GM21526 (cell line): ENCODE measurements around the gene OAT.

Source experiments
- ATAC-seq: cut with Tn5 transposase; IDR thresholded peaks from one replicate; pipeline ENCODE4 v1.9.1; 2021; ENCODE audit warnings: moderate library complexity; ENCODE audit not compliant: unreplicated experiment, low FRiP score

OAT gene

DNA sequence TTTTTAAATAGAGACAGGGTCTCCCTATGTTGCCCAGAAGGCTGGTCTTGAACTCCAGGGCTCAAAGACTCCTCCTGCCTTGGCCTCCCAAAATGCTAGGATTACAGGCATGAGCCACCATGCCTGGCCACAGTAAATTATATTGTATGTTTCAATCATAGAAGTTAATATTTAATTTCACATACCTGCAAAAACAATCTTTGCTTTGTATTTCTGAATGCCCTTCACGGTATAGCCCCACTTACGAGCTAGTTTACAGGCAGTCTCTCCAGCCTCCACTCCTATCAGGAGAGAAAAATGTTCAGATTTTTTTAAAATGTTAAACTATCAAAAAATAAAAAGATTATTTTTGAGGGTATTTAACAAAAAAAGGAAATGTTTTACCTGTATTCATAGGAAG, 10.4 kb downstream of the OAT start:
- no peak for ATAC-seq

DNA sequence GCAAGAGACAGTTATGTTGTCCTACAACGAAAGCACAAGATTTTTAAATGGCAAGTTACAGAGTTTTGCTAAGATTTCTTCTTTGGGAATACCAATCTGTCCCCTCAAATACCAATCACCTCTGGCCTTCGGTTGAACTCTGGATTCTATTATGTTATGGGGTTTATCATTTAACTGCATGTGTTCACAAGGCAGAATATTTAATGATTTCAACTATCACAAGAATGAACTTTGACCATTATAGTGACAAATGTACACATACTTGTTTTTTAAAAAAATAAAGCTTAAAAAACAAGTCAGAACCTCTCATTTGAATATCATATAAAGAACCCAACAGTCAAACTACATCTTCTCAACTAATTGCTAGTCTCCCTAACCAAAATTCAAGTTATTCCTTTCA, 11.3 kb downstream of the OAT start:
- ATAC-seq = no peak

DNA sequence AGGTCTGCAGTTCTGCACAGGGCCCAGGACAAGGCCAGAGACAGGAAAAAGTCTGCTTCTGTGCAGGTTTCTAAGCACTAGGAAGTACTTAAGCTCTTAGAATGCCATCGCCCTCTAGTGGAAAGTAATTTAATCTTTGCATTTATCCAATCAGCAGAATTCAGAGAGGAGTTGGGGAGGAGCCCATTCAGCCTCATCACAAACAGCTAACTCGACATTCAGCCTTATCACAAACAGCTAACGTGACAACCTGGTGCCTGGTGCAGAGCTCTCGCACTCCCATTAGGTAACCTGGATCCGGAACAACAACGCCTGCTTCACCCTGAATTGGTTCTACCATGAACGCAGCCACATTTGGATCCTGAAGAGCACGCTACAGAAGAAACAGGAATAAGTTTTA, 15.2 kb downstream of the OAT start:
- peak; percentile 85 for ATAC-seq

DNA sequence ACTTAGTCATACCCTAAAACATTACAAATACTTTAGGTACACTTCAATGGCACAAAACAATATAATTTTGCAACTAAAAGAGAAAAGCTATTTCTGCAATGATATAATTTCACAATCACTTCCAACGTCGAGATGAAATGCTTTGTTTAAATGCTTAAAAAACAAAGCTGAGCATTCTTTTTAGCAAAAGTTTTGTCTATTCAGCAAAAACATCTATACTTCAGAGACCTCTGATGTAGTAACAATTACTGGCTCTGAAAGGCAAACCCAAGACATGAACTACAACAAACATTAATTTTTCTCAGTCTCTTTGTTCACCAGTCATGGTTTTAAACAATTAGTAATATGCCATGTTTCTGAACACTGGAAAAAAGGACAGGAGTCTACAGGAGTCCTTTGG, 16.4 kb downstream of the OAT start:
- ATAC-seq = no peak

DNA sequence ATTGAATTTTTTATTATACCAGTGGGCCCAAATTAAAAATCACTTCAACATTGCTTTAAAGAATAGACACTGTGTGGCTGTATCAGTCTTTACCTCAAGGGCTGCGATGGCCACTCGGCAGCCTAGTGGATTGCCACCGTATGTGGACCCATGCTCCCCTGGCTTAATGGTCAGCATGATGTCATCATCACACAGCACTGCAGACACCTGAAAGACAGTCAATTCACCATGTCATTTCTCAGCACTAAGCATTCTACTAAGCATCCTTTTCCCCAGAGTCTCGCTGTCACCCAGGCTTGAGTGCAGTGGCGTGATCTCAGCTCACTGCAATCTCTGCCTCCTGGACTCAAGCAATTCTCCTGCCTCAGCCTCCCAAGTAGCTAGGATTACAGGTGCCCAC, 17.1 kb downstream of the OAT start:
- no peak for ATAC-seq

DNA sequence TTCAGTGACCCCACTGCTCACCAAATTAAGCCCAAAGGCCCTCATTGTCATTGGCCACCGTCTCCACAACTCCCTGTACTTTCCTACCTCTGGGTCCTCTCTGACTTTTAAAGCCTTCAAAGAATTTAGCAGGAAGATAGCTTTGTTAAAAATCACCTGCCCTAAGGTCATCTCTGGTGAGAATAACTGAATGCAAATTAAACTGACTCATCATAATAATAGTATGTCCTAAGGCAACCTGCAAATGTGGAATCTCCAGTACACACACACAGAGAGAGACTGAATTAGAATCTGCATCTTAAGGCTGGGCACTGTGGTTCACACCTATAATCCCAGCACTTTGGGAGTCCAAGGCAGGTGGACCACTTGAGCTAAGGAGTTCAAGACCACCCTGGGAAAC, 24.1 kb downstream of the OAT start:
- no peak for ATAC-seq

DNA sequence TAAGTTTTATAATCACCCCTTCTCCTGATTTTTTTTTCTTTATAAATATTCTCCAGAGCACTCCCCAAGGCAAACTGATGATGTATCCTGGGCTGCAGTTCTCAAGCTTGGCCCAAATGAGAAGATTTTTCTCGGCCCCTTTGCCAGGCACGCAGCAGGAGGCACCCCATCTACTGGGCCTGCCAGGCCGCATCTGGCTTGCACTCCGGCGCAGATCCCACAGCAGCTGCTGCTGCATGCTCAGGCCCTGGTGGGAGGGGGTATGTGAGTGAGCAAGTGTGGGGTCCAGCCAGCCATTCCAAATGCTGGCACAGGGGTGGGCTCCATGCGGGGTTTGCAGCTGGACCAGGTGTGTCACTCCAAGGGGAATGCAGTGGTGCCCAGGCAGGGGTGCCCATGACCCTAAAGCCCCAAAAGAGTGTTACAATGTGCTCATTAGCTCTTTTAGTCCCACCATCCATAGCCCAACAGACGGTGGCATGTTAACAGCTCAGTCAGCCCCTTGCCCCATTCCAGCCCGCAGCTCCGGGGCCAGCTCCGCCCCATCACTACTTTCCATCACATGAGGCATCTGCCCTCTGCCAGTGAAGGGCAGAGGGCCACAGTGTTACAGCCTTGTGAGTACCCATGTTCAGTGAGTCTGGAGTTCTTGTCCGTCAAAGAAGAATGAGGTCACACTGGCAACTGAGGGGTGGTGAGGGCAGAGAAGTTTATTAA, 25.9 kb downstream of the OAT start:
- no peak for ATAC-seq

DNA sequence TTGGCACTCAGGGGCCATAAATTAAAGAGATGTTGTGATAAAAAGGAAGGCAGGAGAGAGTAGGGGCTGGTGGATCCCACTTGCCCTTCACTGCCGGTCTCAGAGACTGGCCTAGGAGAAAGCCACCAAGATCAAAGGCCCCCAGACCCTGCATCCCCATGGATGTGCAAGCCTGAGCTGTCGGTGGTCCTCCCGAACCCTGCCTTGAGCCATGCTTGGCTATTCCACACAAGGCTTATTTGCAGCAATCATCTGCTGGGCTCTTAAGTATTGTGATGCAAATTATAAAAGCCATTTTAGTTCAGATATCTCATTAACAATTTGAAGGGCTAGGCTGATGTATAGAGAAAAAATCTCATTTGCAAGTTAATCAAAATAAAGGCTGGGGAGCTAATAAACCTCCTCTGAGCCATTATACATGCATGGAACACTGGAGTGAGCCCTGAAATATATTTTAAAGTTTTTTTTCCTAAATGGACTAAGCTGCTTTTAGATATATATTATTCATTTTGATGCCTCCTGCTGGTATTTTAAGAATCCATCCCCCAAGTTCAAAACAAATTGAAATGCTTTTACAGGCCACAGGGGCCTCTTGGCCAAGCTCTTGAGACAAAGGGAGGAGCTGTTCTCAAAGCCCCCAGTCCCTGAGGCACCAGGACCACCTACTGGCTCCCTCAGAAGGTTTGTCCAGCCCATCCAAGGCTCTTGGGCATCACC, 28.1 kb downstream of the OAT start:
- ATAC-seq = no peak

DNA sequence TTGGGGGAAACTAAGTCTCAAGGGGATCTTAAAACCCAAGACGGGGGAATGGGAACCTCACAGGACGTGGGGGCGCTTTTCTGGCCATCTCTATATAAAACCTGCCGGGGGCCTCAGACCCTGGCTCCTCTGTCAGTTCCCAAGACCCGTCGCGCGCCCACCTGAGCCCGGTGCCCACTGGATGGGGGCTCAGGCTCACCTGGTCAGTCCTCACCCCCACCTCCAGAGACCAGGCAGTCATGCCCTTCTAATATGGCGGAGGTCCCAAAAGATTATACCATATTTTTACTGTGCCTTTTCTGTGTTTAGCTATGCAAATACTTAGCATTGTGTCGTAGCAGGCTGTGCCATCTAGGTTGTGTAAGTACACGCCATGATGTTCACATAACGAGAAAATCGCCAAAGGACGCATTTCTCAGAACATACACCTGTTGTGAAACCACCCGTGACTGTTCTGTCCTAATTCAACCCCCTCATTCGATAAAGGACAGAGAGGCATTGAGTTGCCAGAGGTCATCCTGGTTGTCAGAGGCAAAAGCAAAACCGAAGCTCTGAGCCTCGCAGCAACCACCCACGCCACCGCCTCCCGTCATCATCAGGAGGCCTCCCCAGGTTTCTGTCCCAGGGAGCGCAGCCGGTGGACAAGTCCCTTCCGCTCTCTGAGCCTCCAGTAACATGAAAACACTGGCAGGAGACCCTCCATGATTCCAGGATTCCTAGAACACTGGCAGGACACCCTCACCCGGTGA, 28.9 kb downstream of the OAT start:
- no peak for ATAC-seq

DNA sequence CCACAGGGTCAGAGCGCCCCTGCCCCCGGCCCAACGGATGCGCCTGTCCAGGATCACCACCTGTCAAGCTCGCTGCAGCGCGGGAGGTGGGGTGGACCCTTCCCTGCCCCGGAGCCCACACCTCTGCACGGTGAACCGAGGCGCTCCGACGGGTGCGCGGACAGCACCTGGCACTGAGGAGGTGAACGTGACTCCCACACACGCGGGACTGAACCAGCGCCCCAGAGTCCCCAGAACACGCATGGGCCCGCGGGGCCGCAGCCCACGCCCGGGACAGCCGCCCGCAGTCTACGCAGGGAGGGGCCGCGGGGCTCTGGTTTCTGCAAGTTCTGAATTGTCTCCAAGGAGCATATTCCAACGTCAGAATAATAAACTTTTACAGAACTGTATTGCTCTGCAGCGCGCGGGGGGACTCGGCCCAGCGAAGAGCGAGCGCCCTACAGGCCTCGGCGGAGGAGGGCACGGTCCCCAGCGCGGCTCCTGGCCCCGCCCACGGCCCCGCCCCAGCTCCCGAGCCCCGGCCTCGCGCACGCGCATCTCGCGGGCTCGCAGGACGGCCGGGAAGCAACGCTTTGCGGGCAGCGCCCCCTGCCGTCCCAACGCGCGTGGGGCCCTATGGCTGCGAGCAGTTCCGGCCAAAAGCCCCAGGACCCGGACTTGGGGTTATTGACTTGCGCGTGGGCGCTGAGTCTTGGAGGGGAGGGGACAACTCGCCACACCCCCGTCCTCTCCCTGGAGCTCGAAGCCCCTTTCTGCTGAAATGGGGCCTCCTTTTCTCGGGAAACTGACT, 29.7 kb downstream of the OAT start:
- ATAC-seq = peak; percentile 68

DNA sequence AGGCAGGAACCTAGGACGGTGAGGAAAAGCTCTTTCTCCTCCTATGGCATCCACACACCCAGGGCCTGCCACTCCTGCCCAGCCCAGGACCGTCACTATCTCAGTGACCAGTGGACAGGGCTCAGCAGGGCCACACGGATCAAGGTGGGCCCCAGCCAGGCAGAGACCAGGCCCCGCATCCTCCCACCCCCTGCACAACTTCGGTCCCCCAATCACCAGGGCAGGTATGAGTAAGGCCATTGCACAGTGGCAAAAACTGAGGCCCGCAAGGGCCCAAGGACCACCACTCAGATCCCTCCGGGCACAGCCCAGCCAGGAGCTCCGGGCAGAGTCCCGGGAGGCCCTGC, 30.3 kb downstream of the OAT start:
- ATAC-seq = no peak

DNA sequence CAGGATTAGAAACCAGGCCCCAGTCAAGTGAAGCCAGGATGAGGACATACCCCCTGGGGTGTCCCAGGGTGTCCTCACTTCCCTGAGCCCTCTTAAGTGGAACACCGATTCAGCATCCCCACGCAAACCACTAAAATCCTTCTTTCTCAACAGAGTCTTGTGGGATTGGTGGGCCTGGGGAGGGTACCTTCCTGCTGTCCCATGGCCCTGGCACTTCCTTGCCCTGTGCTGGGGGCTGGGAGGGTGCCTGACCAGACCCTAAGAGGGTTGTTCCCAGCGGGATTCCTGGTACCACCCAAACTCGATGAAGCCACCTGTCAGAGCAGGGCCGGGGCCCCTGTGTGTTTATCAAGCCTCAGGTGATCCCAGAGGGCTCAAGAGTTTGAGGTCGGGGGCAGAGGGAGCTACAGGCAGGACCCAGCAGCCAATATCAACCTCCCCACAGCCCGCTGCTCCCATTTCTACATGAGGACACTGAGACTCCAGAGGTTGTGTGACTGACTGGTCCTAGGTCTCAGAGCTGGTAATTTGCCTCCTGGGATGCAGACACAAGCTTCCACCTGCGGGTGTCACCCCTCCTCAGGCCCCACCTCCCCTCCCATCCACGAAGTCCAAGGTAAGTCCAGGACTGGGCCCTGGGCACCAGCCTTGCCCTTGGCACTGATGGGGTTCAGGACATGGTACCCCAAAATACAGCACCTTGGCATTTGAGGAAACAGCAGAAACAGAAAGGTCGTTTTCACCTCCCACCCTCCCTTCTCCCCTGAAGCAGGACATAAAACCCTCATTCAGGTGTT, 31.4 kb downstream of the OAT start:
- ATAC-seq = no peak

DNA sequence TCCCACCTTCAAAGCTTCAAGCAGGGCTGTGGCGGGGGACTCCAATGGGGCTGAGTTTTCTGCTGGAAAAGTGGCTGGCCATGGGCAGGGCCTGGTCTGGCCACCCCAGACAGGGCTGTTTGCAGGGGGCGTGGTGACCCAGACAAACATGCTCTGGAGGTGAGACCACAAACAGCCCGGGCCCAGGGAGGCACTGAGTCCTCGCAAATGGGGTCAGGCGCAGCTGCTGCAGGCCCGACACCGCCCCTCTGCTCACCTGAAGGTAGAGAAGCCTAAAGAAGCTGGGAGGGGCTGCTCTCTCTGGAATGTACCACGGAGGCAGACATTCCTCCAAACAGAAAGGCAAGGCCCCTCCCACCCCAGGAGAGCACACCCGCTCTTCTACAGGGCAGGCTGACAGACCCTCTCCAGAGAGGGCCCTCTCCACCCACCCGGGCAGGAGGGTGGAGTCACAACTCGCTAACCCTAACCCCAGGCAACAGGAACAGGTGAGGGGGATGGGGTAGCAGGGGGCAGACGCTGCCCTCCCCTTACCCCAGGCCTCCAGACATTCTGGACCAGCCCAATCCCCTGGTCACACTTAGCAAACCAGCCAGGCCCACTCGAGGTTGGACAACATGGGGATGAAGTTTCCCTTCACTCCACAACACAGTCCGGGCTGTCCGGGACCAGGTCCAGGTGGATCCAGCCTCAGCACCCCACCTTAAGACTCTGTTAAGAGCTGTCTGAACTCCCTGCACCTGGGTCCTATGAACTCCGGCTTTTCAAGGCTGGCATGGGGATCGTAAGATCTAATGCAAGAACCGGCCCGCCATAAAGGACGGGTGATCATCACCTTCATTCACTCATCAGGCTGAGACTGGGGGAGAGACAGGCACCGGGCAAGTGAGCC, 32.3 kb downstream of the OAT start:
- ATAC-seq = no peak

DNA sequence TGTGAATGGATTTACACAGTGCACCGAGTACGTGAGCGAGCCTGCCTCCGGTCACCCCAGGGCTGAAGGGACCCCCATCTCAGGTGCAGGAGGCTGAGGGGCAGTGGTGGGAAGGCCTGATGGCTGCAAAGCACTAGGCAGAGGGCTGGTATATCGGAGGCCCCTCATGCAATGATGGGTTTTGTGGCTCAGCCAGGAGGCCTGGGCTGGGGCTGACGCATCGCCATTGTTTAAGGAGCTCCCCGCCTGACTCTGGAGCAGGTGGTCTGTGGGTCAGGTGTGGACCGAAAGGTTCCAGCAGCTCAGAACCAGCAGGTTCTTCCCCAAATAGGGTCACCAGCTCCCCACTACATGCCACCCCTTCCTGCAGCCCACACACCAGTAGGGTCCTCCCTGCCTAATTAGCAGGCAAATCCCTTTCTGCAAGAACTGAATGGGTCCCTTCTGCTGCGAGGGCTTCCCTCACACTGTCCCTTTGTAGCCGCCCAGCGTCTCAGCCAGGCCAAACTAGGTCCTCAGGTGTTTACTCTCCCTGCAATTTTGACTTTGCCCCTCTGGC, 33.0 kb downstream of the OAT start:
- ATAC-seq = no peak

DNA sequence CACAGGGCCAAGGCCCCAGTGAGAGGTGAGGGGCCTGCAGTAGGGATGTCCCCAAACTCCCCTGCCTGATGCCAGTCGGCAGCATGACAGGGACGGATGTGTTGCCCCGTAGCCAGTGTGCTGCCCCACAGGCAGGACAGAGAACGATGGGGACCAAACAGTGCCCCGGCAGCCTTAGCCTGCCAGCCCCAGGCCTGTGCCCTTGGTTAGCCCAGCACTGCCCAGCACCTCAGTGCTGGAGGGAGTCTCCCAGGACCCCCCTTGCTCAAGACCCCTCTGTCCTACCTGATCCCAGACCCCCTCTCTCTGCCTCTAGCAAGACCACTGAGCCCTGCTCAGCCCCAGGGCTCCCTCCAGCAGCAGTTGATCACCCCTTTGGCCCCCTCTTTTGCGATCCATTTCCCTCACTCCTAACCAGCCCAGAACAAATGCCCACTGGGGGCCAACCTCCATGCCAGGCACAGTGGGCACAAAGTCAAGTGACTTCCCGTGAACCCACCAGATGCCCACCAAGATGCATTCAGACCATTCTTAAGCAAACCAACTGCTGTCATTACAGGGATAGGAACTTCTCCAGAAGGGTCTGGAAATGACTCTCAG, 34.0 kb downstream of the OAT start:
- ATAC-seq = no peak

DNA sequence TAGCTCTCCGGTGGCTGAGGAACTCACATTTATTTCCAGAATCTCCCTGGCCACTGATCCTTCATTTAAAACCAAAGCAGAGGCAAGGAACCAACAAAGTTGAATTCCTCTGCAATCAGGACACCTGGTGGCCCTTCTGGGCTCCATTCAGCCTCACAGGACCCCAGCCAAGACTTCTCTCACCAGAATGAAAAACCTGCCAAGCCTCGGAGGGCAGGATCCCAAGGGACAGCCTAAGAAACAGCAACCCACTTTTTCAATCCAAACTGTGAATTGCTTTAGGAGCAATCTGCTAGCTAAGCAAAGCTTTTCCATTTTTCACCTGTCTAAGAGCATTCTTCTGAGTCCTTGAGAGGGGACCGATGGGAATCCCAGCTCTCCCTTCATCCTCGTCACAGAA, 34.6 kb downstream of the OAT start:
- no peak for ATAC-seq

DNA sequence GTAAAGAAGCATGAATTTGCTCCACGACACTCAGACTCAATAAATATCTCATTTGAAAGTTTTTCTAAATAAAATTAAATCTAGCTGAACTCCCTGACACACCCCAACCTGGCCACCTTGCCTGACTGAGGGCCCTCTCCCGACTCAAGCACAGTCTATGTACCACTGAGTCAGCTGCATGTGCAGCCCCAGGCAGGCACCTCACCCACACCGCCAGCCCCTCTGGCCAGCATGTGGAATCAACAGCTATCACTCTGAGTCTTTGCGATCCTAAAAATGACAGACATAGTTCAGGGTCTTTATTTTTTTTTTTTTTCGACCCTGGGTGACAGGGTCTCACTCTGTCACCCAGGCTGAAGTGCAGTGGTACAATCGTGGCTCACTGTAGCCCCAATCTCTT, 35.2 kb downstream of the OAT start:
- ATAC-seq = no peak

DNA sequence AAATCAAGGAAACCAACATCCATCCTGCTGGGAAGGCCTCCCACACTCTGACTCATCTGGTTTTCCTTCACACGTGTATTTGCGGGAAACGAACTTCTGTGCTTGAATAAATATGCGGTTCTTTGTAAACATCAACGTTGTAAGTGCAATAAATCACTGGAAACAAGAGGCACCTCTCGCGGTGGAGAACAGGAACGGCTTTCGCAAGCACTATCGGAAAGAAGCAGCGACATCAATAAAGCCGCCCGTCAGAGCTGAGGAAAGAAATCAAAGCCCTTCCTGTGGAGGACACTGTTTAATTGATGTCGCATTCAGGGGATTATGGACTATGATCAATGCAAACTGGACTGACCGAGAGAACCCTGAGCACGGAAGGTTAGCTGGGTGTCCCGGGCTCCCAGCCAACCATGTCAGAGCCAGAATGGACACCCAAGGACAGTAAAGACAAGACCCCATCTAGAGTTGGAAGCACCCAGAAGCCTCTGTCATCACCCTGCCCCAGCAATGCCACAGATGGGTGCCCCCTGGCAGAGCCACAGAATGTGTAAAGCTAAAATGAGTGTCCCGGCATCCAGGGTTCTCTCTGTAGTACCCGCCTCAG, 37.6 kb downstream of the OAT start:
- ATAC-seq = no peak
